Chondrocyte (in vitro differentiated cells): ENCODE data around the gene CFAP46. TPM values are rescaled to one million over a fixed set of nuclear protein-coding genes. Genes with fewer than 3 reads are reported as not detected.
A peak's percentile ranks its signal among the peaks of the same experiment; 100 is the strongest.

Experiments
- DNase-seq: peaks from one replicate; pipeline ENCODE4 v3.0.0; 2021; ENCODE audit warnings: mixed read lengths, low spot score
- H3K27ac Mint-ChIP-seq: one replicate; pipeline ENCODE4 v1.8.0; 2021; ENCODE audit warnings: mild to moderate bottlenecking, moderate library complexity, mixed read lengths; ENCODE audit not compliant: unreplicated experiment
- H3K27me3 Mint-ChIP-seq: 2 replicates; pipeline ENCODE4 v1.8.0; 2021; ENCODE audit warnings: low read depth, mixed read lengths
- H3K36me3 Mint-ChIP-seq: 2 replicates; pipeline ENCODE4 v1.8.0; 2021; ENCODE audit warnings: low read depth, mixed read lengths
- H3K4me1 Mint-ChIP-seq: 2 replicates; pipeline ENCODE4 v1.8.0; 2021; ENCODE audit warnings: low read depth, mild to moderate bottlenecking, mixed read lengths
- H3K4me3 Mint-ChIP-seq: one replicate; pipeline ENCODE4 v1.8.0; 2021; ENCODE audit warnings: mild to moderate bottlenecking, moderate library complexity, mixed read lengths; ENCODE audit not compliant: unreplicated experiment
- H3K9me3 Mint-ChIP-seq: 2 replicates; pipeline ENCODE4 v1.8.0; 2021; ENCODE audit warnings: low read depth, mixed read lengths
- total RNA-seq: library from RNA; stranded (reverse); gene quantifications from 3 replicates; pipeline ENCODE4 v1.2.1, GENCODE V29; 2021
- TF ChIP-seq, protein P1 (sequence below): fragments of 200-600 bp; sonication (generic); IDR thresholded peaks from 2 replicates; pipeline ENCODE4 v1.5.0; 2021; ENCODE audit warnings: antibody characterized with exemption, mild to moderate bottlenecking, moderate library complexity

Gene CFAP46
- total RNA-seq, 1 donor from 2014 or later, result 0.92 TPM

- Mint-ChIP-seq H3K27me3 (peaks cover 12% of the 10 kb centered on the region), H3K4me1 (no peaks in the 10 kb centered on the region), H3K9me3 (no peaks in the 10 kb centered on the region), H3K27ac (no peak overlapping the region), H3K36me3 (no peaks in the 10 kb centered on the region), H3K4me3 (no peak overlapping the region)
- TF ChIP-seq, protein P1, sequence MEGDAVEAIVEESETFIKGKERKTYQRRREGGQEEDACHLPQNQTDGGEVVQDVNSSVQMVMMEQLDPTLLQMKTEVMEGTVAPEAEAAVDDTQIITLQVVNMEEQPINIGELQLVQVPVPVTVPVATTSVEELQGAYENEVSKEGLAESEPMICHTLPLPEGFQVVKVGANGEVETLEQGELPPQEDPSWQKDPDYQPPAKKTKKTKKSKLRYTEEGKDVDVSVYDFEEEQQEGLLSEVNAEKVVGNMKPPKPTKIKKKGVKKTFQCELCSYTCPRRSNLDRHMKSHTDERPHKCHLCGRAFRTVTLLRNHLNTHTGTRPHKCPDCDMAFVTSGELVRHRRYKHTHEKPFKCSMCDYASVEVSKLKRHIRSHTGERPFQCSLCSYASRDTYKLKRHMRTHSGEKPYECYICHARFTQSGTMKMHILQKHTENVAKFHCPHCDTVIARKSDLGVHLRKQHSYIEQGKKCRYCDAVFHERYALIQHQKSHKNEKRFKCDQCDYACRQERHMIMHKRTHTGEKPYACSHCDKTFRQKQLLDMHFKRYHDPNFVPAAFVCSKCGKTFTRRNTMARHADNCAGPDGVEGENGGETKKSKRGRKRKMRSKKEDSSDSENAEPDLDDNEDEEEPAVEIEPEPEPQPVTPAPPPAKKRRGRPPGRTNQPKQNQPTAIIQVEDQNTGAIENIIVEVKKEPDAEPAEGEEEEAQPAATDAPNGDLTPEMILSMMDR, result no peak
- peak; percentile 90 for DNase-seq
Measured at GRCh38 chr10:132910901-132911785, 31.2 kb downstream of the CFAP46 start.

- Mint-ChIP-seq H3K27ac (no peak overlapping the region), H3K27me3 (peaks cover 12% of the 10 kb centered on the region), H3K4me1 (no peaks in the 10 kb centered on the region), H3K4me3 (no peak overlapping the region), H3K9me3 (peaks cover 2% of the 10 kb centered on the region), H3K36me3 (peaks cover under 1% of the 10 kb centered on the region)
- TF ChIP-seq, protein P1, result no peak
- peak; percentile 85 for DNase-seq
Measured at GRCh38 chr10:132910186-132910880, 32.0 kb downstream of the CFAP46 start.

- peaks cover 4% of the 10 kb centered on the region for H3K36me3 Mint-ChIP-seq
- TF ChIP-seq, protein P1, result no peak
- no peak overlapping the region for H3K4me3 Mint-ChIP-seq
- peaks cover 16% of the 10 kb centered on the region for H3K27me3 Mint-ChIP-seq
- no peaks in the 10 kb centered on the region for H3K4me1 Mint-ChIP-seq
- peaks cover 8% of the 10 kb centered on the region for H3K9me3 Mint-ChIP-seq
- H3K27ac Mint-ChIP-seq, result no peak overlapping the region
- peak; percentile 88 for DNase-seq
Measured at GRCh38 chr10:132909491-132910071, 32.8 kb downstream of the CFAP46 start.

DNA sequence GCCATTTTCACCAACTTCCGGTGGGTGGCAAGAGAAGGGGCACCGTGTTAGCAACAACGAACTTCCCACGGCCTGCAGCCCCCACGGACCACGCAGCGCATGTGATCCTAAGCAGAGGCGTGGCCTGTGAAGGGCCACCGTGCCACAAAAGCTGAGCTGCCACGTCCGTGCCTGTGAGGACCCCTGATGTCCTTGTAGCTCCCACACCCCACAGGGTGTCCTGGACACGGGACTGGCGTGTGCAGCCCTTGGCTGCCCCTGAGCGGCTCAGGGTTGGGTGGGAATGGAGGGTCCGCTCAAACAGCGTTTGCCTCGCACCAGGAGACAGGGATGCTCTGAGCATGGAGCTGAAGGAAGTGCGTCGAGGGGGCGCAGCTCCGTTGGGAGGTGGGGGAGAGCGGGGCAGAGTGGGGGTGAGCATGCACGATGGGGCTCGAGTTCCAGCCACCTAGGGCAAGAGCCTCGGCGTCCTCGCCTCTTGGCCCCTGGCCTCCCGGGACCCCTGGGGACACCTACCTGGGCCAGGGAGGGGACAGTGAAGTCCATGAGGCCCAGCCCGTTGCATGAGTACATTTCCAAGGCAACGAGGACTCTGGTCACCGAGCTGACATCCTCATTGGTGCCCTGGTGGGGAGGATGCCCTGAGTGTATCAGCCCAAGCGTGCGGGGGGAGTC, 33.6 kb downstream of the CFAP46 start:
- Mint-ChIP-seq H3K36me3 (peaks cover 4% of the 10 kb centered on the region), H3K9me3 (peaks cover 8% of the 10 kb centered on the region), H3K4me1 (no peaks in the 10 kb centered on the region), H3K4me3 (no peak overlapping the region), H3K27ac (no peak overlapping the region), H3K27me3 (peaks cover 16% of the 10 kb centered on the region)
- peak; percentile 79 for DNase-seq
- TF ChIP-seq, protein P1, result no peak
